Hindlimb muscle (tissue), 1 donor: ENCODE results near the gene SCO2. TPM values are rescaled to one million over a fixed set of nuclear protein-coding genes. Genes with fewer than 3 reads are reported as not detected.
A peak's percentile ranks its signal among the peaks of the same experiment; 100 is the strongest.

ENCODE experiments used
- DNase-seq: peaks from one replicate; pipeline ENCODE4 v3.0.0-alpha.2; 2013
- polyA plus RNA-seq: library from polyadenylated mRNA; unstranded; fragments of 120-200 nt; gene quantifications from one replicate; pipeline ENCODE4 v1.2.1, GENCODE V29; 2013; ENCODE audit not compliant: insufficient read length

SCO2 gene, protein sequence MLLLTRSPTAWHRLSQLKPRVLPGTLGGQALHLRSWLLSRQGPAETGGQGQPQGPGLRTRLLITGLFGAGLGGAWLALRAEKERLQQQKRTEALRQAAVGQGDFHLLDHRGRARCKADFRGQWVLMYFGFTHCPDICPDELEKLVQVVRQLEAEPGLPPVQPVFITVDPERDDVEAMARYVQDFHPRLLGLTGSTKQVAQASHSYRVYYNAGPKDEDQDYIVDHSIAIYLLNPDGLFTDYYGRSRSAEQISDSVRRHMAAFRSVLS
- 6.1 TPM for polyA plus RNA-seq

DNA sequence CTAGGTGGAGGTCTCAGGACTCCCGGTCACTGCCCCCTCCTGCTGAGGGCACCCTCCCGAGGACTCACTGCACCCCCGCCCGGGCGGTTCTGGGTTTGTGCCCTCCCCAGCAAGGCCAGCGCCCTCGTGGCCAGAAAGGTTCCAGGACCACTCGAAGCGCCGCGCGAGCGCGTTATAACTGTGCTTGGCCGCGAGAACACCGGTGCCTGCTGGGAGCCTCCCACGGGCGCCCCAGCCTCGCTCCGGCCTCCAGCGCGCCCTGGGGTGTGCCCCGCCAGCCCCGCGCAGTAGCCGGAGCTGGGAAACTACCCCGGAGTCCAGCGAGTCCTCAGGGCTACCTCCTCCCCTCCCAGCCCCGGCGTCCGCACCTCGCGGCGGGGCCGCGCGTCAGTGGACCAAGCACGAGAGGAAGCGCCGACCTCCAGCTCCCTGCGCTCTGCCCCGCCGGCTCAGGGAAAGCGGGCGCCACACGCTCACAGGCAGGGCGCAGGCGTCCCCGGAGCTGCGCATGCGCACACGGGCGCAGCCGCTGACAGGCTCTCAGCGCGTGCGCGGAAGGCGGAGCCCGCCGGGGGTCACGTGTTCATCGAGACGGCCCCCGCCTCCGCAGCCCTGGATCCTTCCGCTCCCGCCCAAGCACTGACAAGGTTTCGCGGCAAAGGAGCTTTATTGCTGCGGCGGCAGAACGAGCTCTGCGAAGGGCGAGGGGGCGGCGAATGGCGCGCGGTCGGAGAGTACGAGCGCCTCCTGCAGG lies at the start of gene SCO2:
SCO2 (minus strand) TSS at position 495 of the 754 bp plus-strand sequence. CDS start 1,187 bp downstream, outside the sequence.
- peak; percentile 98 for DNase-seq

DNA sequence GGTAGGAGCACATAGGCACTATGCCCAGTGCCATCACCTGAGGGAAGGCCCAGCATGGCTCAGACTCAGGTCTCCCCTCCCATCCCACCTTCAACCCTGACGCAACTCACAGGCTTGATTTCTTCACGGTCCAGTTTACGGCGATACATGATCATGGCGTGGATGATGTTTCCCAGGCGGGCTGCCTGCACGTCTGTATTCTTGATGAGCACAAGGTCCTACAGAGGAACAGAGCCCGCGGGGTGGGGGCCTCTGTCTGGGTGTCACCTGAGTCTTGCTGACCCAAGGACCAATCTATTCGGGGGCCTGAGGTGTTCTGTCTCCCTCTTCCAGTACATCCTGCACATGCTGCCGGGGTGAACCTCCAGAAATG lies 49.0 kb upstream of the SCO2 start:
- DNase-seq: no peak

DNA sequence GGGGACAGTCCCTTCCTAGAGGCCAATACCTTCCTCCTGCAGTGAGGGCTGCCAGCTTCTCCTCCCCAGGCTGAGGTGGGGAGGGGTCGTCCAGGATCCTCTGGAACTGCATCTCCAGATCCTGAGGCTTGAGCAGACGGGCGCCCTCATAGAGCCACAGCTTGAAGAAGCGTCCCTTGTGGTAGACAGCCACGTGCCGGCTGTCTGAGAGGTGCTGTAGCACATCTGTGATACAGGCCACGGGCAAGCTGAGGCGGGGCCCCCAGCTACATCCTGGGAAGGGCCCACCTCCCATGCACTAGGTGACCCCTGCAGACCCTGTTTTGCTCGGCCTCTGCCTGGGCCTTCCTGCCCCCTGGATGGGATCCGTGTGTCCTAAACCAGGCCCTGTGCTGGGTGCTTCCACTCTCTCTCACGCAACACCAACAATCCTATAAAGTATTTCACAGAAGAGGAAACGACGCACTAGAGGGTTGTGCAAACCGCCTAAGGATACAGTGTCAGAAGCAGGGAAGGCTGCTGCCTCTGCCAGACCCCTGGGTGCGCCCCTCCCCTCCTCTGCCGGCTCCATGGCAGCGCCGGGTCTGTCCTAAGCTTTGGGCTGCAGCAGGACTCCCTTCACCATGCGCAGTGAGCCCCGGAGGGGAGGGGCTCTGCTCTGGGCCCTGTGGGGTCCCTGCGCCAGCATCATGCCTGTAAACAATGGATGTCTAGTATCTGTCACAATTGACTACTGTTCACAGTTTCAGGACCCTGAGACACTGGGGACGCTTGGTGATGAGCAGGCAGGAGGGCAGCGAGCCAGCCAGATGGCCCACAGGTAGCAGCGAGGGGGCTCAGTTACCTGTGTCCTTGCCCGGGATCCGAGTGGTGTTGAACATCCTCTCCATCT lies 48.3 kb upstream of the SCO2 start:
- DNase-seq: no peak

DNA sequence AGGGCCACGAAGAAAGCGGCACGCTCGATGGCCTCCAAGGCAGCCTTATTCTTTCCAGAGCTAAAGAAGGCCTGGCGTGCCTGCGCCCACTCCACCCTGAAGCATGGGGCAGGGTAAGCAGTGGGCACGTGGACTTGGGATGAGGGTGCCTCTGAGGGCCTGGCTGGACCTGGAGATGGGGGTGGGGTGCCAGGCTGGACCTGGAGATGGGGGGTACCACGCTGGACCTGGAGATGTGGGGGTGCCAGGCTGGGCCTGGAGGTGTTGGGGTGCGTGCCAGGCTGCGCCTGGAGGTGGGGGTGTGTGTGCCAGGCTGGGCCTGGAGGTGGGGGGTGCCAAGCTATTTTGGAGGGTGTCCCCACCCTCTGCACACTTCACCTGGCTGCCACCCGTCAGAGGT lies 47.6 kb upstream of the SCO2 start:
- no peak for DNase-seq

DNA sequence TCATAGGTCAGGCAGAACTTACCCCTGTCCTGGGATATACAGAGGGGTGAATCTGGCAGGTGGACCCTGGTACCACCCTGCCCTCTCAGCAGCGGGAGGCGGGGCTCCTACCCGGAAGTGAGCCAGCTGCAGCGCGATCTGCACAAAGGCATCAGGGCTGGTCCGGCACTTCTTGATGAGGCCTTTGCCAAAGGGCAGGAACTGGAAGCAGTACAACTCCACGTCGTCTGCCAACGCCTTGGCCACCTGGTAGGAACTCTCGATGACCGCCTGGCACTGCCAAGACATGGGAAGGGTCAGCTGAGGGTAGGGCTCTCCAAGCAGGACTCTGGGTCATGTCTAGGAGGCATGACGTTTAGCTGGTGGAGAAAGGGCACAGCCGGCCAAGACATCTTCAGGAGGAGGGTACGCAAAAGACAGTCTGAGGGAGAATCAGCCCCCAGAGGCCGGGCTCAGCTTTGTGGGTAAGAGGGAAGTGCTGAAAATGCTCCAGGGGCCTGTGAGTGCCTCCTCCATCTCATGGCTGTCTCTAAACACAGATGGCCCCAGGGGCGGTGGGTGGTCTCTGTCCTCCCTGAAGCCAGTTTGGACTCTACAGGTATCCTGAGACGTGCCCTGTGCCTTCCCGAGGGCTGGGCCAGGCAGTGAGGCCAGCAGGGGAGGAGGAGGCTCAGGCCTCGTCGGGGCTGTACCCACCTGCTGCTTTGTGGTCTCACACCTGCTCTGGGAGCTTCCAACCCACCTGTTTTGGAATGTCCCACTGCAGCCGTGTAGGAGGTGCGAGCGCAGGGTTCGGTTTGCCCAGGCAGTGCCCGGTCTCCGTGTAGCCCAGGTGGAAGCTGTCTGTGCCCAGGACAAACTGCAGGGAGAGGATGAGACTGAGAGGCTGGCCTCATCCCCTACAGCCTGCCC lies 46.1 kb upstream of the SCO2 start:
- no peak for DNase-seq

DNA sequence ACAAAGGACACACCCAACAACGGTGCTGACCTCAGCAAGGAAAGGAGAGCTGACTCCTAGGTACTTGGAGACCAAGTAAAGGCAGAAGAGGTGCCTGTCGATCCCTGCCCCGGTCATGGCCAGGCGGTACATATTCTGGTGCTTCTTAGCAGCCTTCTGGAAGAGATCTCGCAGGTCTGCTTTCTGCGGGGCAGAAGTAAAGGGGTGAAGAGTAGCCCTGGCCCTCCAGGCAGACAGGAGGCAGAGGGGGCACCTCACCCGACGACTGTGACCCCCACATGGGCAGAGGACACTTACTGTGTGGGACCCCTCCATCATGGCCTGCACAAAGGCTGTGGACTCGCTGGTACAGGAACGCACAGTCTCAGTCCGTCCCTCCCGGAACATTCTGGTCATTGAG lies 45.5 kb upstream of the SCO2 start:
- DNase-seq: no peak

DNA sequence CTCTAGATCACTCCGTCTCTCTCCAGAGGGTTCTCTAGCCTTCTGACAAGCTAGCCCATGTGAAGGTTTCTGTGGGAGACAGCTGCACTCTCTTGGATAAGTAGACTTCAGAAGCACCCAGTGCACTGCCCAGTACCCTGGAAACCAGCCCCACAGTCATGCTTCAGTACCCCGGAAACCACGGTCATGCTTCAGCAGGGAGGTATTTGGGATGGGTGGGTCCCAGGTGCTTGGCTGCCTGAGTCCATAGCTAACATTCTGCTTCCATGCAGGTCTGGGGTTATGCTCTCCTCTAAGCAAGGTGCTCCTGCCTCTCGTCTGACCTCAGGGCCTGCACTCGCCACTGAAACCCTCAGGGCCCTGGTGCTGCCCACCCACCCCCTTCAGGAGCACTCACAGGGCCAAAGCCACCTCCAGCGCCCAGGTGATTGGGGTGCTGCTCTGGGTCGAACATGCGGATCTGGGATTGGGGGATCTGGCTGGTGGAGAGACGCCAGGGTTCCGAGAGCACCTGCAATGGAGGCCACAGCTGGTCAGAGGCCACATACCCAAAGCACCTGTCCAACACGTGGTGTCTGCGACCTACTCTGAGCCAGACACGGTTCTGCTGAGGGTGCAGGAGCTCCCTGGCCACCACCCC lies 44.6 kb upstream of the SCO2 start:
- DNase-seq: no peak

DNA sequence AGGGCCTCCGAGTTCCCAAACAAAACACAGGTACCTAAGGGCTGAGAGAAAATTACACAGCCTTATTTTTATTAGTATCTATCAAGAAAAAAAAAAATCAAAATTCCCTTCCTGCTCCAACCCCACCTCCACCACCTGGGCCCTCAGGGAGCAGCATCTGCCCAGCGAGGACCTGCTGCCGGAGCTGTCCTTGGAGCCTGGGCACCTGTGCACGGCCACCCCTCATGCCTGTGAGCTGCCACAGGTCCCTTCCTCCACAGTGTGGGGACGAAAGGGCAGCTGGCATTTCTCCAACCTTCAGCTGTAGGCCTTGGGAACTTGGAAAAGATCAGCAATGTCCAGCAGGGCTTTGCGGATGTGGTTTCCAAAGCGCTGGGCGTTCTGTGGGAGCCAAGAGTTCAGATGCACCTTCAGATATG lies 43.7 kb upstream of the SCO2 start:
- DNase-seq: no peak

DNA sequence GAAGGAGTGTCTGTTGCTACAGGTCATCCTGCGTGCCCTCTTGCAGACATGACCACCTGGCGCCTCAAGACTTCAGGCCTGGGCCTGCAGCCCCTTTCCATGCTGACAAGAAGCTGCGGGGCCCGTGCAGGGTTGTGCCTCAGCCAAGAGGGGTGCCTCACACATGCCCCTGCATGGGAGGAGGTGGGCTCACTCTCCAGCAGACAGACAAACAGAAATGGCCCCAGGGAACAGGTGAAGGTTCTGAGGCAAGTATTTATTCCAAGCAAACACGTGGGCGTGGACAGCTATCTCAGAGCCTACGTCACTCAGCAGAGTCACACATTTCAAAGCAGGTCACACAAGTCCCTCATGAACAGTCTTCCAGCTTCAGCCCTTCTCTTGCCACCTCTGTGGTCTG lies 43.2 kb upstream of the SCO2 start:
- DNase-seq: no peak

DNA sequence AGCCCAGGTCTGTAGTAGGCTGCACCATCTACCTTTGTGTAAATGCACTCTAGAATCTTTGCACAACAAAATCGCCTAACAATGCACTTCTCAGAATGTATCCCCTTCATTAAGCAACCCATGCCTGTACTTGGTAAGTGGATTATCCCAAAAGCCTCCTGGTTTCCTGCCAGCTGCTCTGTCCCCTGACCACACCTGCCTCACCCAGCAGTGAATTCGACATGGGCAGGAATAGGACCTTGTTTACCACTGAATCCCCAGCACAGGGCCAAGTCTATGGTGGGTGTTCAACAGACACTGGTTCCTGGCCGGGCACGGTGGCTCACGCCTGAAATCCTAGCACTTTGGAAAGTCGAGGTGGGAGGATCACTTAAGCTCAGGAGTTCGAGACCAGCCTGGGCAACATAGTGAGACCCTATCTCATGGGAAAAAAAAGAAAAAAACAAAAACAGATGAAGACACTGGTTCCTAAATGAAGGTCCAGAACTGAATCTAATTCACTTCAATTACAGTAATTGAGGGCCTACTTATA lies 42.4 kb upstream of the SCO2 start:
- DNase-seq: no peak

DNA sequence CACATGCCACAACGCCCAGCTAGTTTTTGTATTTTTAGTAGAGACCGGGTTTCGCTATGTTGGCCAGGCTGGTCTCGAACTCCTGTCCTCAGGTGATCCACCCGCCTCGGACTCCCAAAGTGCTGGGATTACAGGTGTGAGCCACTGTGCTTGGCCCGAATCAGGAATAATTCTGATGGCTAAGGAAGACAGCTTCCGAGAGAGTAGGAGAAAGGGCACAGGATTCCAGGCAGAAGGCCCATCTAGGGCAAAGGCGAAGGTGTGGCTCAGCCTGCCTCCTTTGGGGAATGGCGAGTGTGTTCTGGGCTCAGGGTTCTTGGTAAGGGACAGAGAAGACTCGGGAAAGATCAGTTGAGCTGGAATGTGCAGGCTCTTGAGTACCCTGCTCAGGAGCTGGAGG lies 38.9 kb upstream of the SCO2 start:
- no peak for DNase-seq

DNA sequence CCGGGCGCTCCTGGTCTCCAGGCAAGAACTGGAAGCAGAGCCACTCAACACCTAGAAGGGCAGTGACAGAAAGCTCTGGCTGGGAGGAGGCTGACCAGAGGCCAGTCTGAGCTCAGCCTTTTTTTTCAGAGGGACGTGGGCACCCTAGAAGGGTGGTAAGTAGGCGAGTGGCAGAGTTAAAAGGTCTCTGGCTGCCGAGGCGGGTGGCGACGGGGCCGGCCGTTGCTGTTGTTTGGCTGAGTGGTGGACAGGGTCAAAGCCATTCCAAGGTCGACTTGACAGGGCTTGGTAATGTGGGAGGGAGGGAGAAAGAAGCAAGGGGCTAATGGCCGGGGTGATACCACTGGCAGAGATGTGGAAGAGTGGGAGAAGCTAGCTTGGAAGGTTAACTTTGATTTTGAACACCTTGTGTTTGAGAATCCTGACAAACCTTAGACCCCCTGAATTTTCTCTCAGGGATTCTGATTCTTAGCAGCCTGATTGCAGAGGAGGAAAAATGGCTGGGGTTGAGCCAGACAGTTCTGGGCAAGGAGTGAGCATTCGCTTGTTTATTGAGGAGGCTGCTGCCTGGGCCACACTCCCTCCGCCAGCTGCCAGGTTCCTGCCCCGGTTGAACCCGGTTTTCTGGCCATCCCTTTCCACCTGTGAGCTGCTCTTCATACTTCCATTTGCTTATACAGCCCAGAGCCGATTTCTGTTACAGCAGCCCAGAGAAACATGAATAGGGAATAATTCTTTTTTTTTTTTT lies 38.2 kb upstream of the SCO2 start:
- DNase-seq: no peak

DNA sequence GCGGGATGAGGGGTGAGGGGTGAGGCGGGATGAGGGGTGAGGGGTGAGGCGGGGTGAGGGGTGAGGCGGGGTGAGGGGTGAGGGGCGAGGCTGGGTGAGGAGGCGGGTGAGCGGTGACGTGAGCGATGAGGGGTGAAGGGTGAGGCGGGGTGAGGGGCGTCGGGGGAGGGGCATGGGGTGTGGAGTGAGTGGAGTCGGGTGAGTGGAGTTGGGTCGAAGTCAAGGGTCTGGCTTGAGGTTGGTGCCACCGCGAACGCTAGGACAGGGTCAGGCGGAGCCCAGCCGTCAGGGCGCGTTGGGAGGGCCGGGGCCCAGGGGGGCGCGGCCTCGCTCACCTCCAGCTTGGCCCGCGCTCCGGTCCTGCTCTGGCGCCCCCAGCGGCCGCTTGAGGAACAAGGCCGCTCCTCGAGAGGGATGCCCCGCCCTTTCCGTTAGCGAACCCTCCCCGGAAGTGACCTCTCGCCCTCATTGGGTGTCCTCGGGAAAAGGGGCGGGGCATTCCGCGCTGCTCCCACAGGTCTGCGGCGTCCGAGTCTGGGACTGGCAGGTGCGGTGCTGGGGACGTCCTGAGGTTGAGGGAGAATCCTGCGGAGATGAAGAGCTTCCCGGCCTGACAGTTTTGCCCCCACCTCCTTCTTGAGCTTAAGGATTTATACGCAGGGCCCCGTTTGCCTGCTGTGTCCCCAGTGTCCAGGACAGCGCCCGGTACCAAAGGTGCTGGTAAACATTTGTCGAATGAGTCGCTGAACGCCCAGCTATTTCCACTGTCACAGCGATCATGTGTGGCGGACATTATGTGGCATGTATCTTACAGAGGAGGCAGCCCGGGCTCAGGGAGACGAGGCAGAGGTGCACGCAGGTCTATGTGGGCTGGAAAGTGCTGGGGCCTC lies 37.4 kb upstream of the SCO2 start, which contains the start of gene SYCE3:
SYCE3 (minus strand) TSS at position 397 of the 890 bp plus-strand sequence. CDS start 6,514 bp downstream, outside the sequence.
- peak; percentile 91 for DNase-seq

DNA sequence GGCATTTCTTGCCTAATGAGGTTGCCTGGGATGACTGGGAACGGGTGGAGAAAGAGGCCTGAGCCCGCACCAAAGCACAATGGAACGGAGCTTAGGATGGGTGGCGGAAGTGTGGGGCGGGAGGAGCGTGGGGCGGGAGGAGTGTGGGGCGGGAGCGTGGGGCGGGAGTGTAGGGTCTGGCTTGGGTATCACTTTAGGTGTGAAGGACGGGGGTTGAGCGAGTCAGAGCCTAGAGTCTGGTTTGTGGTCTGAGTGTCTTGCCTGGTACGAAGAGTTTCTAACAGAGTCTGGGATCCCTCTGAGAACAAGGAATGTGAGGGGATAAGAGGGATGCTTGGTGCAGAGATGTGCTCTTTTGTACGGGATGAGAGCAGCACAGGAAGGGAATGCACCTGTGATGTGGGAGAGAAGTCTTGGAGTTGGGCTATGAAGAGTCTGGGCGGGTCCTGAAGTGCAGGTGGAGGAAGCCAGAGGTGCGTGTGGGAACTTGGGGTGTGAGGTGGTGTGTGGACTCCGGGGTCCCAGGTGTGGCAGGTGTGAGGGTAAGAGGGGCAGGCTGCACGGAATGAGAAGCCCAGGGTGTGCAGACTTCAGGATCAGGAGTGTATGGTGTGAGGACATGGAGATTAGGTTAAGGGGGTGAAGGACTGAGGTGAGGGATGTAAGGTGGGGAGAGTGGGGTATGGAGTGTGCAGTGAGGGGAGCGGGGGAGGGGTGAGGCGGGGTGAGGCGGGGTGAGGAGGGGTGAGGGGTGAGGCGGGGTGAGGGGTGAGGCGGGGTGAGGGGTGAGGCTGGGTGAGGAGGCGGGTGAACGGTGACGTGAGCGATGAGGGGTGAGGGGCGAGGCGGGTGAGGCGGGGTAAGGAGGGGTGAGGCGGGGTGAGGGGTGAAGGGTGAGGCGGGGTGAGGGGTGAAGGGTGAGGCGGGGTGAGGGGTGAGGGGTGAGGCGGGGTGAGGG lies 36.3 kb upstream of the SCO2 start:
- no peak for DNase-seq

DNA sequence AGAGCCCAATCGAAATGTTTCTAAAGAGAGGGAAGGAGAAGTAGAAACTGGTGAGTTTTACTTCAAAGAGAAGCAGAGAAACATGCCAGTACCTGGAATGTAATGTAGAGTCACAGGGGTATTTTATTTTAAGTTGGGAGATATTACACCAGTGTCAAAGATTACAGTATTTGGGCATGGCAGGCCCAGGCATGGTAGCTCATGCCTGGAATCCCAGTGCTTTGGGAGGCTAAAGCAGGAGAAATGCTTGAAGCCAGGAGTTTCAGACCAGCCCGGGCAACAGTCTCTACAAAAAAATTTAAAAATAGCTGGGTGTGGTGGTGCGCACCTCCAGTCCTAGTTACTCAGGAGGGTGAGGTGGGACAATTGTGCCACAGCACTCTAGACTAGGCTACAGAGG lies 34.6 kb upstream of the SCO2 start:
- DNase-seq: no peak

DNA sequence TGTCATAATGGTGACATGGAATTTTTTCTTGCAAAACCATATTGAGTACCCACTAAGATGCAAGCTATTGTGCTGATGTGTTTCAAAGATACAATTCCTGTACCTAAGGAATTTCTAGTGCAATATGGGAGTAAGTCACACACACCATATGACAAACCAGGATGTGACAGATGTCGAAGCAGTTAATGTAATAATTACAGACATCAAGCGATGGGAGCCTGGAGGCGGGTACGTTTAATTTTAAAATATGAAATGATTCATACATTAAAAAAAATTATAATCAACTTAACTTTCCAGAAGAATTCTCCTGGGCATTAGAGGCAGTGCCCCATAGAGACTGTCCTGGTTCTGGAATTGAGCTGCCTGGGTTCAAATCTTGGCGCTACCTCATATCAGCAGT lies 31.3 kb upstream of the SCO2 start:
- DNase-seq: no peak

DNA sequence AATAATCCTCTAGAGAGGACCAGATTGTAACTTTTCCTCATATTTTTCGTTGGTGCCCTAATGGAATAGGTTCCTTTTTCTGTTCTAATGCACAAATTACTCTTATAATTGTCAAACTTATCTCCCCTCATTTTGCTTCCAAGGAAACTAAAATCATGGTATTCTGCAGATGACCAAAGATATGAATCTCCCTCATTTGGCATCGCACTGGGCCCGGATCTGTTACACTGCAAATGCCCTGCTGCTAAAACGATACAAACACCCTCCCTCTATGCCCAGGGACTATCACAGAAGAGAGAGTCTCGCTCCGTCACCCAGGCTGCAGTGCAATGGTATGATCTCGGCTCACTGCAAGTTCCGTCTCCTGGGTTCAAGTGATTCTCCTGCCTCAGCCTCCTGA lies 27.9 kb upstream of the SCO2 start:
- DNase-seq: no peak

DNA sequence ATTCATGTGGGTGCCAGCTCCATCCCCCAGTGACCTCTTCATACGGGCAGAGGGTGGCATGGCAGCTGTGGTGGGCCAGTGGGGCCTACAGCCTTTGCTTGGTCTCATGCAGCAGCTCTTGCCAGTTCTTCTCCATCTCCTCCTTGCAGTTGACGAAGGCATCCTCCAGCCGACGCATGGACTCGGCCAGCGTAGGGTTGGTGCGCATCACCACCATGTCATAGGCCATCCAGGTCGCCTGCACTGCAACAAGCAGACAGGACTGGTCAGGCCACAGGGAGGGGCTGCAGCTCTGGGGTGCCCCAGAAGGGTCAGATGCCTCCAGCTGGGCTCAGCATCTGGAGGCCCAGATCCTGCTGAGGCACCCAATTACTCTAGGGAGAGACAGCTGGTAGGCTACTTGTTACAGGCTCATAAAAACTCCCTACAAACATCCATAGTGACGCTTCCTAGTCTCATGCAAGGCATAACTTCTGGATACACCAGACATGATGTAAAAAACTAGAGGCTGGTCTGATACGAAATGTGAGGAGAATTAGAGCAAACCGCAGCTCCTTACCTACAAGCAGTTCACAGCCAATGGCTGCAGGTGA lies 25.9 kb upstream of the SCO2 start:
- no peak for DNase-seq
